ENCODE measurements around the gene ERBB3.

The ERBB3 gene

DNA sequence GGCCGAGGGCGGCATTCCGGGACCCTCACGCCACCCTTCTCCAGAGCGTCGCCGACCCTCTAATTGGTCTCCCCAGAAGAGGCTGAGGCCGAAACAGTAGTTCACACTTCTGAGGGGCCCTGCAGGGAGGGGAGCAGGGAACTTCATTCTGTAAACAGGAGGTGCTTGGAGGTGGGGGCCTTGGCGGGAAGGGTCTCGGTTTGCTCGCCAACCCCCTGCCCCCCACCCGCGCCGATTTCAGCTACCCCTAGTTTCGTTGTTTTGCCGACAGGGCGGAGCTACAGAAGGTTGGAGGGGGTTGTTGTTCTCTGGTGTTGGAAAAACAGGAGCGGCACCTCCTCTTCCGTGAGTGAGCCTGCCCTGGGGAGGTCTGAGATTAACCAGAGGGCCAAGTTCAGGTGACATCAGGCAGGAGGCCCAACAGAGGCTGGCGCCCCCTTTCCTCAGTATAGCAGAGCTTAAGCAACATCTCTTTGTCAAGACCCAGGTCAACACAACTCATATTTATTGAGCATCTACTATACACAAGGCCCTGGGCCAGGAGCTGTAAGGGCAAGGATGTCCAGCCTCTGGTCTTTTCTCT is 682 bp downstream of the ERBB3 start:
- TF ChIP-seq, protein P1, sequence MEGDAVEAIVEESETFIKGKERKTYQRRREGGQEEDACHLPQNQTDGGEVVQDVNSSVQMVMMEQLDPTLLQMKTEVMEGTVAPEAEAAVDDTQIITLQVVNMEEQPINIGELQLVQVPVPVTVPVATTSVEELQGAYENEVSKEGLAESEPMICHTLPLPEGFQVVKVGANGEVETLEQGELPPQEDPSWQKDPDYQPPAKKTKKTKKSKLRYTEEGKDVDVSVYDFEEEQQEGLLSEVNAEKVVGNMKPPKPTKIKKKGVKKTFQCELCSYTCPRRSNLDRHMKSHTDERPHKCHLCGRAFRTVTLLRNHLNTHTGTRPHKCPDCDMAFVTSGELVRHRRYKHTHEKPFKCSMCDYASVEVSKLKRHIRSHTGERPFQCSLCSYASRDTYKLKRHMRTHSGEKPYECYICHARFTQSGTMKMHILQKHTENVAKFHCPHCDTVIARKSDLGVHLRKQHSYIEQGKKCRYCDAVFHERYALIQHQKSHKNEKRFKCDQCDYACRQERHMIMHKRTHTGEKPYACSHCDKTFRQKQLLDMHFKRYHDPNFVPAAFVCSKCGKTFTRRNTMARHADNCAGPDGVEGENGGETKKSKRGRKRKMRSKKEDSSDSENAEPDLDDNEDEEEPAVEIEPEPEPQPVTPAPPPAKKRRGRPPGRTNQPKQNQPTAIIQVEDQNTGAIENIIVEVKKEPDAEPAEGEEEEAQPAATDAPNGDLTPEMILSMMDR (IDR thresholded peaks at IDR 0.05; ENCODE audit: low read depth, low read length, missing control alignments): no peak
- H3K4me3 ChIP-seq (replicated peaks; ENCODE audit: low read depth, low read length): peak overlapping the region; percentile 47
- no peak for DNase-seq (ENCODE audit: extremely low read depth, low read depth)

DNA sequence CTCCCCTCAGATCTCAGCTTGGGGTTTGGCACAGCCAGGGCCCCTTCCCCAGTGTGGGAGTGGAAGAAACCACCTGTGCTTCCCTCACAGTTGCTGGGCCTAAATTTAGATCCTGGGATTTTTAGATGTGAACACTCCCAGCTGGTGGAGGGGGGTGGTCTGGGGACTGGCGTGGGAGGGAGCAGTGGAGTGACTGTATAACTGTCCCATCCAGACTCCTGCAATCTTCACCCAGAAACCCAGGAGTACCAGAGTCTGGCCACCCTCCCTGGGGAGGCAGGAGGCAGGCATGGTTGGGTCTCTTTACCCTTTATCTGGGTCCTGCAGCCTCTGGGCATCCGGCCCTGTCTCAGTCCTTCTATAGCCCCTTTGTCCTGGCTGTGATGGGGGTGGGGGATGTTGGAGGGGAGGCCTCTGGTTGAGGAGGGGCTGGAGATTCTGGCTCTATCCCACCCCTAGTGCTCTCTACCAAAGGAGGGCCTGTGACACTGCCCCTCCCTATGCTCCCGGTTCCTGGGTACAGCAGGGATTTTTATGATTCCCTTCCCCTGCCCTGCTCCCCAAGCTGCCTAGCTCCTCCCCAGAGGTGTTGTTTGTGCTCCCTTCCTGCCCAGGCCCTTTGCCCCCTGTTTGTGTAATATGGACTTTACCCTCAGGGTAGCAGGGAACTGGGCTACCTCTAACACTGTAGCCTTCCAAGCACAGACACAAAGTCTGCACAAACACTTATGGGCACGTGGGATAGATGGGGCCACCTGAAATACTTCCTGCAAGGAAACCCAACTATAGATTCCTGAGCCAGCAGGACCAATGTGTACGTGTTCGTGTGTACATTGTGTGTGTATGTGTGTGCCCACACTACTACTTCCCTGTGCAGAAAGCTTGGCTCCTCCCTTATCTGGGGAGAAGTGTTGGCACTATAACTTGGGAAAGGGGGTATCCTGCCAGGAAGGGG is 1.7 kb downstream of the ERBB3 start:
- DNase-seq (ENCODE audit: extremely low read depth, low read depth): no peak

DNA sequence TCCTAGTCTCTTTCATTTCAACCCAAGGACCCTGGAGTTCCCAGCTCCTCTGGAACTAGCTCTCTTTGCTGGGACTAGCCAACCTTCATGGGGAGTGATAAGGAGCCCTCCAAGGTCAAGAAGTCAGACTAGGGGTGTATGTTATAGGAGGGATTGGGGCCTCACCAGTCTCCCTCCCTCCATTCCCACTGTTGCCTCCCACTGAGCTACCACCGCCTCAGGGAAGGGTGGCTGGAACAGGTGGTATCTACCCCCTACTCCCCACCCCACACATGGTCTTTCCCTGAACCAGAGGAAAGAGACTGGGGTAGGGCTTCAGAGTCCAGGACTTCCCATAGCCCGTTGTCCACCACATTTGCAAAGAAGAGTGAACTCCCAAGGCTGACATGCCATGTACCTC is 2.4 kb downstream of the ERBB3 start:
- DNase-seq (ENCODE audit: extremely low read depth, low read depth): no peak
- no peak overlapping the region for H3K4me3 ChIP-seq (replicated peaks; ENCODE audit: low read depth, low read length)
- TF ChIP-seq, protein P1 (IDR thresholded peaks at IDR 0.05; ENCODE audit: low read depth, low read length, missing control alignments): no peak

More for the DNA sequence above, 1.7 kb downstream of the ERBB3 start:
- H3K4me3 ChIP-seq (replicated peaks; ENCODE audit: low read depth, low read length): no peak overlapping the region
- TF ChIP-seq, protein P1 (IDR thresholded peaks at IDR 0.05; ENCODE audit: low read depth, low read length, missing control alignments): no peak

DNA sequence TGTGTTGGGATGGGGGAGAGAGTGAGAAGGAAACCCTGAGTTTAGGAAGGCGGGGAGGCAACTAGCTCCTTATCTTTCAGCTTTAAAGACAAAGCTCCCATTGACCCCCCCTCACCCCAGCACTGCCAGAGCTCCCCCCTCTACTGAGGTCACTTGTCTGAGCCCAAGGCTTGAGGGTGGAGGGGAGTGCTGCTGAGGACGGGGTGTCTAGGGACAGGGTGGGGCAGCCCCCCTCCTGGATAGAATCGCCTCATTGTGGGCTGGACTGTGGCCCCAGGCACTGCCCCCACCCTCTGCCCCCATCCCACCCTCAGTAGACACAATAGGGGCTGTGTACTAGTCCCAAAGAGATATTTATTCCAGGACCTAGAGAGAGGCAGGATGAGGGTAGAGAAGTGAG is 3.0 kb downstream of the ERBB3 start:
- no peak overlapping the region for H3K4me3 ChIP-seq (replicated peaks; ENCODE audit: low read depth, low read length)
- TF ChIP-seq, protein P1 (IDR thresholded peaks at IDR 0.05; ENCODE audit: low read depth, low read length, missing control alignments): no peak
- no peak for DNase-seq (ENCODE audit: extremely low read depth, low read depth)

DNA sequence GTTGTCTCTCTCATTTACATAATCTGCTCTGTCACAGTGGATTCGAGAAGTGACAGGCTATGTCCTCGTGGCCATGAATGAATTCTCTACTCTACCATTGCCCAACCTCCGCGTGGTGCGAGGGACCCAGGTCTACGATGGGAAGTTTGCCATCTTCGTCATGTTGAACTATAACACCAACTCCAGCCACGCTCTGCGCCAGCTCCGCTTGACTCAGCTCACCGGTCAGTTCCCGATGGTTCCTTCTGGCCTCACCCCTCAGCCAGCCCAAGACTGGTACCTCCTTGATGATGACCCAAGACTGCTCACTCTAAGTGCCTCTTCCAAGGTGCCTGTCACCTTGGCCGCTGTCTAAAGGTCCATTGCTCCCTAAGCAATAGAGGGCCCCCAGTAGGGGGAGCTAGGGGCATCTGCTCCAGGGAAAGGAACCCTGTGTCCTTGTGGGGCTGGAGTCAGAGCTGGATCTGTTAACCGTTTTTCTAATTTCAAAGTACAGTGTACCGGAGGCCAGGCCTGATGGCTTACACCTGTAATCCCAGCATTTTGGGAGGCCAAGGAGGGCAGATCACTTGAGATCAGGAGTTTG is 5.1 kb downstream of the ERBB3 start:
- TF ChIP-seq, protein P1 (IDR thresholded peaks at IDR 0.05; ENCODE audit: low read depth, low read length, missing control alignments): peak; percentile 59
- H3K4me3 ChIP-seq (replicated peaks; ENCODE audit: low read depth, low read length): no peak overlapping the region
- DNase-seq (ENCODE audit: extremely low read depth, low read depth): no peak

DNA sequence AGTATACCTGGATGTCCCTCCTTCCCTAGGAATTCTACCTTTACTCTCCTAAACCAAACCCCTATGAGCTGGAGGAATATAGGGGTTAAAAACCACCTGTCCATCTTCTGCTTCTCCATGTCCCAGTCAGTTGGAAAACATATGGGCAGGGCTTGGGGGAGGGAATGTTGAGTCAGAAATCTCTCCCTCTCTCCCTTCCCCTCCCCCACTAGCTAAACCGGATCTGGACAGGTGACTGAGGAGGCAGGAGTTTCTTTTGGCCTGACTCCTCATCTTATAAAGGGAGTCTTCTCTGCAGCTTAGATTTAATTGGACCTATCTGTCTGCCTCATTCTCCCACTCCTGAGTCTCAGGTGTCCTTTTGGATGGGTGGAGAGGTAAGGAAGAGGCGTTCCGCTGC is 6.1 kb downstream of the ERBB3 start:
- TF ChIP-seq, protein P1 (IDR thresholded peaks at IDR 0.05; ENCODE audit: low read depth, low read length, missing control alignments): no peak
- H3K4me3 ChIP-seq (replicated peaks; ENCODE audit: low read depth, low read length): no peak overlapping the region
- no peak for DNase-seq (ENCODE audit: extremely low read depth, low read depth)

All from HFF-Myc (cell line).